ENCODE results near the gene CLK1. TPM values are rescaled to one million over a fixed set of nuclear protein-coding genes. Genes with fewer than 3 reads are reported as not detected.

CLK1 gene
- total RNA-seq, 1 donor from 2014 or later = 203 TPM

DNA sequence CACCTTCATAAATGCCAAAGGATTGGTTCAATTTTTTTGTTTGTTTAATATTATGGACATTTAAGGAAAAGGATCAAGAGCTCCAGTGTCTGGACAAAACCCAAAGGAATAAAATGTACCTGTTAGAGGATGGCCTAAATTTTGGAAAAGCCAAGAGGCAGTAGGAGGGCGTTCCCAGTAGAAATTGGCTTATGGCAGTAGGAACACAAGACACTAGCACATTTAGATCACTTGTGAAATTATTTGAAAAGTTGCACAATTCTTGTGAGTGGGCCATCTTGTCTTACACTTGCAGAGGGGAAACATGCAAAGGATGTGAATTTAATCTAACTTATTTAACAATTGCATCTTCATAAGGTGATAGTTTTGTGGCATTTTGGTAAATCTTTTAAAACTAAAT is 49.5 kb downstream of the CLK1 start:
- no peak overlapping the region for H3K27ac Mint-ChIP-seq
- ATAC-seq (ENCODE audit: low read depth) (no peak), DNase-seq (no peak)
- no peak for TF ChIP-seq CTCF (IDR thresholded peaks at IDR 0.05)
- H3K4me1 Mint-ChIP-seq = peaks cover 35% of the 10 kb centered on the region
- peaks cover 73% of the 10 kb centered on the region for H3K36me3 Mint-ChIP-seq (ENCODE audit: low read depth)
- H3K9me3 Mint-ChIP-seq = no peaks in the 10 kb centered on the region
- CTCF ChIA-PET = interaction anchor here (0.6 kb wide), 2 partner anchors 10 to 102 kb away, joined by 3 read pairs; no protein-coding TSS in a partner anchor
- H3K4me3 Mint-ChIP-seq = no peak overlapping the region
- intact Hi-C loops (cut with micrococcal nuclease) = loop anchor here (5.0 to 10.0 kb wide), 6 partner anchors 302 to 1220 kb away; partner anchors contain the start of genes CFLAR, FZD7, MAIP1 and TMEM237
- POLR2A ChIA-PET = interaction anchor here (0.6 to 1.5 kb wide), 2 partner anchors 10 to 50 kb away, joined by 3 to 4 read pairs; partner anchors contain the start of gene CLK1
- H3K27me3 Mint-ChIP-seq = no peaks in the 10 kb centered on the region

- Mint-ChIP-seq H3K27ac (no peak overlapping the region), H3K27me3 (no peaks in the 10 kb centered on the region), H3K9me3 (no peaks in the 10 kb centered on the region), H3K36me3 (ENCODE audit: low read depth) (peaks cover 67% of the 10 kb centered on the region), H3K4me1 (peaks cover 35% of the 10 kb centered on the region), H3K4me3 (peak overlapping the region; percentile 44)
- DNase-seq = no peak
- intact Hi-C loops (cut with micrococcal nuclease) = loop anchor here (5.0 to 10.0 kb wide), 6 partner anchors 303 to 1220 kb away; partner anchors contain the start of genes CFLAR, FZD7, MAIP1 and TMEM237
- ChIA-PET POLR2A (interaction anchor here (0.6 to 1.5 kb wide), 3 partner anchors 10 to 50 kb away, joined by 3 to 4 read pairs (median 3); partner anchors contain the start of gene CLK1), CTCF (interaction anchor here (0.6 kb wide), 1 partner anchor 10 kb away, joined by 3 read pairs; no protein-coding TSS in a partner anchor)
- TF ChIP-seq CTCF (IDR thresholded peaks at IDR 0.05) = no peak
- ATAC-seq (ENCODE audit: low read depth) = no peak
Observed at GRCh38 chr2:200814276-200814815, 50.1 kb downstream of the CLK1 start.

- DNase-seq (peak; percentile 68), ATAC-seq (ENCODE audit: low read depth) (peak; percentile 27)
- intact Hi-C loops (cut with micrococcal nuclease) = loop anchor here (2.0 to 10.0 kb wide), 7 partner anchors 234 to 1222 kb away; partner anchors contain the start of genes CFLAR, FZD7, MAIP1 and TMEM237
- Mint-ChIP-seq H3K27ac (peak overlapping the region; percentile 99), H3K36me3 (ENCODE audit: low read depth) (peaks cover 48% of the 10 kb centered on the region), H3K4me3 (peak overlapping the region; percentile 98), H3K4me1 (peaks cover 34% of the 10 kb centered on the region), H3K9me3 (no peaks in the 10 kb centered on the region), H3K27me3 (no peaks in the 10 kb centered on the region)
- POLR2A ChIA-PET = interaction anchor here (0.5 to 1.4 kb wide), 8 partner anchors 39 to 639 kb away, joined by 3 to 41 read pairs (median 6); partner anchors contain the start of genes CLK1, KCTD18, NIF3L1 and PPIL3
- CTCF ChIA-PET = interaction anchor here (0.9 to 1.2 kb wide), 2 partner anchors 99 kb away, joined by 4 to 5 read pairs; no protein-coding TSS in a partner anchor
- TF ChIP-seq CTCF (IDR thresholded peaks at IDR 0.05) = no peak
Observed at GRCh38 chr2:200812122-200813022, 52.1 kb downstream of the CLK1 start.

GRCh38 chr2:200811333-200812121 is 52.9 kb downstream of the CLK1 start, which contains the start of gene BZW1:
Gene BZW1, plus strand, starts transcription at chr2:200811910. Its CDS starts 1,308 bp downstream, at chr2:200813218.
- peaks cover 39% of the 10 kb centered on the region for H3K36me3 Mint-ChIP-seq (ENCODE audit: low read depth)
- ATAC-seq (ENCODE audit: low read depth) (peak; percentile 80), DNase-seq (peak; percentile 94)
- peak within 1 kb of the TSS; percentile 98 for H3K4me3 Mint-ChIP-seq
- no peak for TF ChIP-seq CTCF (IDR thresholded peaks at IDR 0.05)
- intact Hi-C loops (cut with micrococcal nuclease) = loop anchor here (1.0 to 10.0 kb wide), 18 partner anchors 53 to 1427 kb away; partner anchors contain the start of genes ALS2, C2orf69, CFLAR and CLK1
- ChIA-PET POLR2A (interaction anchor here (0.5 to 1.4 kb wide), 13 partner anchors 15 to 640 kb away, joined by 3 to 41 read pairs (median 4); partner anchors contain the start of genes CFLAR, CLK1, KCTD18 and NIF3L1), CTCF (interaction anchor here (0.9 kb wide), 1 partner anchor 98 kb away, joined by 5 read pairs; no protein-coding TSS in a partner anchor)
- H3K9me3 Mint-ChIP-seq = no peaks in the 10 kb centered on the region
- peak within 1 kb of the TSS; percentile 99 for H3K27ac Mint-ChIP-seq
- peaks cover 34% of the 10 kb centered on the region for H3K4me1 Mint-ChIP-seq
- H3K27me3 Mint-ChIP-seq = no peaks in the 10 kb centered on the region
